ENCODE results near the gene DCTN2. TPM values are rescaled to one million over a fixed set of nuclear protein-coding genes. Genes with fewer than 3 reads are reported as not detected.

DCTN2 gene
- total RNA-seq, 1 donor from 2014 or later = 103 TPM

DNA sequence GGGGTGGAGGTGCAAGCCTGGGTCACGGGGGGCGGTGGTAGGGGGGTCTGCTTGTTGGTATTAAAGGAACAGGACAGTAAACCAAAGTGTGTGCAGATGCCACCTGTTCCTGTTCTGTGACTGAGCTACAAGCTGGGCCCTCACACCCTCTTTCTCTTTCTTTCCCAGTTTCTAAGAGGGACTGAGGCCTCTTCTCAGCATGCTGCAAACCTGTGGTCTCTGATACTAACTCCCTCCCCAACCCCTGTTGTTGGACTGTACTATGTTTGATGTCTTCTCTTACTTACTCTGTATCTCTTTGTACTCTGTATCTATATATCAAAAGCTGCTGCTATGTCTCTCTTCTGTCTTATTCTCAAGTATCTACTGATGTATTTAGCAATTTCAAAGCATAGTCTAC, 37.1 kb upstream of the DCTN2 start:
- no peak overlapping the region for H3K4me3 Mint-ChIP-seq
- no peaks in the 10 kb centered on the region for H3K4me1 Mint-ChIP-seq
- no peak overlapping the region for H3K27ac Mint-ChIP-seq
- H3K36me3 Mint-ChIP-seq = no peaks in the 10 kb centered on the region
- TF ChIP-seq, protein P1, sequence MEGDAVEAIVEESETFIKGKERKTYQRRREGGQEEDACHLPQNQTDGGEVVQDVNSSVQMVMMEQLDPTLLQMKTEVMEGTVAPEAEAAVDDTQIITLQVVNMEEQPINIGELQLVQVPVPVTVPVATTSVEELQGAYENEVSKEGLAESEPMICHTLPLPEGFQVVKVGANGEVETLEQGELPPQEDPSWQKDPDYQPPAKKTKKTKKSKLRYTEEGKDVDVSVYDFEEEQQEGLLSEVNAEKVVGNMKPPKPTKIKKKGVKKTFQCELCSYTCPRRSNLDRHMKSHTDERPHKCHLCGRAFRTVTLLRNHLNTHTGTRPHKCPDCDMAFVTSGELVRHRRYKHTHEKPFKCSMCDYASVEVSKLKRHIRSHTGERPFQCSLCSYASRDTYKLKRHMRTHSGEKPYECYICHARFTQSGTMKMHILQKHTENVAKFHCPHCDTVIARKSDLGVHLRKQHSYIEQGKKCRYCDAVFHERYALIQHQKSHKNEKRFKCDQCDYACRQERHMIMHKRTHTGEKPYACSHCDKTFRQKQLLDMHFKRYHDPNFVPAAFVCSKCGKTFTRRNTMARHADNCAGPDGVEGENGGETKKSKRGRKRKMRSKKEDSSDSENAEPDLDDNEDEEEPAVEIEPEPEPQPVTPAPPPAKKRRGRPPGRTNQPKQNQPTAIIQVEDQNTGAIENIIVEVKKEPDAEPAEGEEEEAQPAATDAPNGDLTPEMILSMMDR (IDR thresholded peaks at IDR 0.05; ENCODE audit: unreplicated experiment) = no peak
- no peak for DNase-seq (ENCODE audit: low spot score in 2 of 2, unreplicated experiment in 2 of 2)
- H3K9me3 Mint-ChIP-seq = no peaks in the 10 kb centered on the region
- peaks cover 39% of the 10 kb centered on the region for H3K27me3 Mint-ChIP-seq (ENCODE audit: low read depth)

DNA sequence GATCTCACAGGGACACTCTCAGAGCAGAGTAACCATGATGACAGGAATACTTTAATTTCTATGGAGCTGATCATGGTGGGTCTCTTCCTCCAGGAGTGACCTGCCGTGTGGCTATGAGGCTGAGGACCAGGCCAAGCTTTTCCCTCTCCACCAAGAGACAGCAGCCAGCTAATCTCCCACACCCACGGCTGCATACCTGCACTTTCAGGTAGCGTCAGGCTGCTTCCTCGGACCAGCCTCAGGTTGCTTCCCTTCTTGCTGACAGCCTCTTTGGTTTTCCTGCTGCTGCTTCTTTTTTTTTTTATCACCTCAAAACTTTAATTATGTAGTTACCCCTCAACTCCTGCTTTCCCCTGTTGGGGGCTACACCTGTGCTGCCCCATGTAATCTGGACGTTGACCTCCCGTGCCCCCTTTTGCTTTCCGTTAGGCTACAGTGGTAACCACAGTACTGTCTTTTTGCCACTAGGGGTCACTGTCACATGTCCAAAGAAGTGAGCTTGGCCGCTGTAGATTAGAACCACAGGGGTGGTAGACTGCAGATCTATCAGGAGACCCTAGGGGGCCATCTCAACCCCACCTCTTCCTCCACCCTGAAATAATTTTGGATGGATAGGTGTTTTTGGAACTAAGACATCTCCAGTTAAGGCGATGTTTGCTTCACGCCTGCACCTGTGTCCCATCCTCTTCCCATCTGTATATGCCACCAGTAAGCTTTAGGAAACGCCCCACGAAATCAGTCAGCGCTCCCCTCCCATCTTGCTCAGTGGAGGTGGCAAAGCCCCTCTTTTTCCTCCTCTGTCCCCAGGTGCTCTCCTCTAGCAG, 36.2 kb upstream of the DCTN2 start:
- DNase-seq (ENCODE audit: low spot score in 2 of 2, unreplicated experiment in 2 of 2) = peak; percentile 39 to 66
- H3K4me1 Mint-ChIP-seq = no peaks in the 10 kb centered on the region
- H3K4me3 Mint-ChIP-seq = no peak overlapping the region
- H3K27ac Mint-ChIP-seq = no peak overlapping the region
- no peaks in the 10 kb centered on the region for H3K36me3 Mint-ChIP-seq
- H3K27me3 Mint-ChIP-seq (ENCODE audit: low read depth) = peaks cover 44% of the 10 kb centered on the region
- H3K9me3 Mint-ChIP-seq = no peaks in the 10 kb centered on the region
- TF ChIP-seq, protein P1 (IDR thresholded peaks at IDR 0.05; ENCODE audit: unreplicated experiment) = peak; percentile 94

DNA sequence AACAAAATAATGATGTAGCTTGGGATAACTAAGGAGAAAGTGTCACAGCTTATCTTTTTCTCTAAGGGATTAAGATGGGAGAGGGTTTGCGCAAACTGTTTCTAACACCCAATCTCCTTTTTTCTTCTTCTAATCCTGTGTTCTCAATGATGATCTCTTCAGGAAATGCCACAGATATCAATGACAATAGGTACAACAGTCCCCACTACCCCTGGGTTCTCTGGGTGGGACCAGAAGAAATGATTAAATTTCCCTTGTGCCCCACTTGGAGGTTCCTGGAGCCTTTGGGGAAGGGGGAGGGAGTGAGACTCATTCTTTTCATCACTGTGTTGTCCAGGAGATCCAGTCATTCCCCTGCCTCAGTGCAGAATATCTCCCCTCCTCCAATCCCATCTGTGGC, 35.4 kb upstream of the DCTN2 start:
- TF ChIP-seq, protein P1 (IDR thresholded peaks at IDR 0.05; ENCODE audit: unreplicated experiment) = no peak
- Mint-ChIP-seq H3K27me3 (ENCODE audit: low read depth) (peaks cover 46% of the 10 kb centered on the region), H3K4me3 (no peak overlapping the region), H3K27ac (no peak overlapping the region), H3K9me3 (no peaks in the 10 kb centered on the region), H3K36me3 (no peaks in the 10 kb centered on the region), H3K4me1 (no peaks in the 10 kb centered on the region)
- no peak for DNase-seq (ENCODE audit: low spot score in 2 of 2, unreplicated experiment in 2 of 2)

DNA sequence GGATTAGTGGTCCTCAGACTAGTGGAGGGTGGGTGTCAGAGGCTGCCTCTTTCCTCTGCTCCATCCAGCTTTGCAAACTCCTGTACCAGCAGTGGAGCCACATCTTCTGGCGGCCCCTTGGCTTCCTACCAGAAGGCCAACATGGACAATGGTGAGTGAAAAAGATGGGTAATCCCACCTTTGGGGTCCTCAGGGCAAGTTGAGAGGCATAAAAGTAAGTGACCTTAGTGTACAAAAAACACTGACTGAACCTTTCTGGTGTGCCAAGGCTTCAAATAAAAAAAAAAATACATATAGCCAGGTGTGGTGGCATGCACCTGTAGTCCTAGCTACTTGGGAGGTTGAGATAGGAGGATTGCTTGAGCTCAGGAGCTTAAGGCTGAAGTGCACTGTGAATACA, 34.8 kb upstream of the DCTN2 start:
- TF ChIP-seq, protein P1 (IDR thresholded peaks at IDR 0.05; ENCODE audit: unreplicated experiment) = no peak
- no peak for DNase-seq (ENCODE audit: low spot score in 2 of 2, unreplicated experiment in 2 of 2)
- no peaks in the 10 kb centered on the region for H3K4me1 Mint-ChIP-seq
- peaks cover 51% of the 10 kb centered on the region for H3K27me3 Mint-ChIP-seq (ENCODE audit: low read depth)
- H3K36me3 Mint-ChIP-seq = no peaks in the 10 kb centered on the region
- no peaks in the 10 kb centered on the region for H3K9me3 Mint-ChIP-seq
- no peak overlapping the region for H3K27ac Mint-ChIP-seq
- H3K4me3 Mint-ChIP-seq = no peak overlapping the region

DNA sequence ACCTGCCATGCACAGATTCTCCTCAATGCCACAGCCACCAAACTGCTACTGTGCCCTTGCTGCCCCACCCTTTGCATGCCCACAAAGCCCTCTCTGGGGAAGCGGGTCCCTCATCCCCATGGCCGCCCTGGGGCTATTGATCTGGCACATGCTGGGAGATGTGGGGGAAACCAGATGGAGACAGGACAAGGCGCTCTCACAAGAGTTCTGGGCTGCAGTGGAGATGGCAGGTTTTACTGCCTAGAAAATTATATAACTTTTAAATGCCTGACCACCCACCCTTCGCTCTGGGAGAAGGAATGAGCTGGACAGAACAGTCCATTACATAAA, 33.4 kb upstream of the DCTN2 start:
- Mint-ChIP-seq H3K27me3 (ENCODE audit: low read depth) (peaks cover 64% of the 10 kb centered on the region), H3K4me1 (no peaks in the 10 kb centered on the region), H3K27ac (no peak overlapping the region), H3K4me3 (no peak overlapping the region), H3K9me3 (no peaks in the 10 kb centered on the region), H3K36me3 (no peaks in the 10 kb centered on the region)
- TF ChIP-seq, protein P1 (IDR thresholded peaks at IDR 0.05; ENCODE audit: unreplicated experiment) = no peak
- no peak for DNase-seq (ENCODE audit: low spot score in 2 of 2, unreplicated experiment in 2 of 2)

Measured in mesothelial cell of epicardium (in vitro differentiated cells).